GM12878 (cell line): Measurements from ENCODE around the gene PNMA8C. TPM values are rescaled to one million over a fixed set of nuclear protein-coding genes. Genes with fewer than 3 reads are reported as not detected.

Experiments used
- ATAC-seq: fragments of 200-7000 bp; cut with Tn5 transposase; 3 replicates; pipeline ENCODE4 v1.9.1; 2020; ENCODE audit warnings: mild to moderate bottlenecking, moderate library complexity
- BruUV-seq: library from RNA; stranded (reverse); fragments of 400-500 nt; replicated peaks from 2 replicates; lab custom pipeline; 2021; lab: Mats Ljungman, UMichigan
- CTCF ChIA-PET: fragments of 300-600 bp; sonication (Branson Sonifier 250); formaldehyde crosslinking; extraction: SDS; loops from one replicate; lab custom pipeline; 2021; ENCODE audit warnings: inconsistent platforms; lab: Yijun Ruan, JAX
- POLR2A ChIA-PET: fragments of 350-600 bp; formaldehyde crosslinking; extraction: SDS; loops from one replicate; lab custom pipeline; 2021; ENCODE audit warnings: inconsistent platforms; lab: Charles Lee
- RAD21 ChIA-PET: fragments of 300-600 bp; sonication (Branson Sonifier 250); formaldehyde crosslinking; loops from one replicate; lab custom pipeline; 2023; ENCODE audit warnings: antibody characterized with exemption; ENCODE audit not compliant: unreplicated experiment; lab: Charles Lee
- SMC1A ChIA-PET: fragments of 300-600 bp; sonication (Branson Sonifier 250); formaldehyde crosslinking; loops from one replicate; lab custom pipeline; 2023; ENCODE audit not compliant: unreplicated experiment, uncharacterized antibody; lab: Charles Lee
- DNase-seq: peaks from one replicate; pipeline ENCODE4 v3.0.0-alpha.2; 2011; ENCODE audit warnings: low read depth, low spot score
- FAIRE-seq: peaks from 3 replicates; lab custom pipeline; 2011; peaks lifted over from hg19 to GRCh38; lab: Jason Lieb, UNC
- H2AFZ ChIP-seq: 2 replicates; pipeline ENCODE4 v1.6.0; 2011; ENCODE audit warnings: low read depth, low read length, control low read depth; ENCODE audit not compliant: control insufficient read depth
- H3K27ac ChIP-seq: 2 replicates; pipeline ENCODE4 v1.5.1; 2011; ENCODE audit warnings: control low read depth; ENCODE audit not compliant: control insufficient read depth, insufficient read depth
- H3K27me3 ChIP-seq, 2 experiments: replicated peaks in 1 of 2; 2 replicates each; pipeline versions ENCODE4 v1.6.0 to v1.6.1; 2011; ENCODE audit warnings: low read length in 1 of 2; ENCODE audit not compliant: control insufficient read depth in 2 of 2, insufficient read depth in 2 of 2
- H3K36me3 ChIP-seq, 2 experiments: 2 replicates each; pipeline ENCODE4 v1.5.1; 2011; ENCODE audit warnings: low read length in 1 of 2; ENCODE audit not compliant: control insufficient read depth in 2 of 2, insufficient read depth in 2 of 2
- H3K4me1 ChIP-seq: 2 replicates; pipeline ENCODE4 v1.6.1; 2011; ENCODE audit warnings: mild to moderate bottlenecking, low read length, moderate library complexity, mixed read lengths; ENCODE audit not compliant: control insufficient read depth, insufficient read depth
- H3K4me2 ChIP-seq: 2 replicates; pipeline ENCODE4 v1.6.0; 2011; ENCODE audit warnings: control low read depth; ENCODE audit not compliant: control insufficient read depth, insufficient read depth
- H3K4me3 ChIP-seq: fragments of 200-600 bp; sonication (generic); 2 replicates; pipeline ENCODE4 v1.5.1; 2016
- H3K79me2 ChIP-seq: 2 replicates; pipeline ENCODE4 v1.6.0; 2011; ENCODE audit warnings: low read length; ENCODE audit not compliant: control insufficient read depth, insufficient read depth
- H3K9ac ChIP-seq: 2 replicates; pipeline ENCODE4 v1.8.0; 2011; ENCODE audit warnings: low read length, control low read depth, mixed read lengths; ENCODE audit not compliant: control insufficient read depth, insufficient read depth
- H3K9me3 ChIP-seq: replicated peaks from 3 replicates; pipeline ENCODE4 v1.5.1; 2011; ENCODE audit warnings: mild to moderate bottlenecking, low read length; ENCODE audit not compliant: control insufficient read depth, insufficient read depth
- H4K20me1 ChIP-seq: 2 replicates; pipeline ENCODE4 v1.6.0; 2011; ENCODE audit not compliant: control insufficient read depth, insufficient read depth
- CEBPB ChIP-seq, 2 experiments: fragments of 150-350 bp in 1 of 2; IDR thresholded peaks; 2 replicates each; pipeline ENCODE4 v1.6.1; 2012 to 2014; ENCODE audit warnings: low read depth in 2 of 2, low read length in 2 of 2, borderline replicate concordance in 1 of 2, inconsistent platforms in 1 of 2
- CHD1 ChIP-seq: IDR thresholded peaks from 2 replicates; pipeline ENCODE4 v1.6.1; 2012; ENCODE audit warnings: low read depth, low read length, improper control_type of control experiment
- CREB1 ChIP-seq: IDR thresholded peaks from 2 replicates; pipeline ENCODE4 v1.6.1; 2012; ENCODE audit warnings: low read depth, mild to moderate bottlenecking, inconsistent platforms
- DPF2 ChIP-seq: fragments of 450-650 bp; IDR thresholded peaks from 2 replicates; pipeline ENCODE4 v1.6.1; 2017; ENCODE audit warnings: mild to moderate bottlenecking
- E2F8 ChIP-seq: fragments of 450-650 bp; IDR thresholded peaks from 2 replicates; pipeline ENCODE4 v1.6.1; 2018; ENCODE audit warnings: mild to moderate bottlenecking, low read depth, moderate library complexity; ENCODE audit not compliant: partially characterized antibody
- E4F1 ChIP-seq: fragments of 450-650 bp; IDR thresholded peaks from 2 replicates; pipeline ENCODE4 v1.6.1; 2018; ENCODE audit warnings: borderline replicate concordance, mild to moderate bottlenecking; ENCODE audit not compliant: partially characterized antibody
- KAT2A ChIP-seq: conservative IDR thresholded peaks from 2 replicates; pipeline ENCODE4 v1.6.1; 2011; ENCODE audit warnings: low read depth, low read length; ENCODE audit not compliant: control insufficient read depth
- LARP7 ChIP-seq: fragments of 450-650 bp; IDR thresholded peaks from 2 replicates; pipeline ENCODE4 v1.6.1; 2017; ENCODE audit warnings: mild to moderate bottlenecking
- MTA2 ChIP-seq: fragments of 450-650 bp; IDR thresholded peaks from 2 replicates; pipeline ENCODE4 v1.6.1; 2016; ENCODE audit warnings: low read depth, mild to moderate bottlenecking, moderate library complexity
- NR2C2 ChIP-seq: IDR thresholded peaks from 2 replicates; pipeline ENCODE4 v1.6.1; 2011; ENCODE audit warnings: borderline replicate concordance, low read depth; ENCODE audit not compliant: control insufficient read depth, insufficient read length
- POLR2AphosphoS2 ChIP-seq: IDR thresholded peaks from 2 replicates; pipeline ENCODE4 v1.6.1; 2011; ENCODE audit warnings: low read depth, mild to moderate bottlenecking, low read length, improper control_type of control experiment, moderate library complexity
- RUNX3 ChIP-seq: IDR thresholded peaks from 2 replicates; pipeline ENCODE4 v1.6.1; 2012; ENCODE audit warnings: low read length, inconsistent platforms
- SMC3 ChIP-seq: IDR thresholded peaks from 2 replicates; pipeline ENCODE4 v1.6.1; 2011; ENCODE audit warnings: low read length, improper control_type of control experiment, borderline replicate concordance
- SPI1 ChIP-seq: IDR thresholded peaks from 2 replicates; pipeline ENCODE4 v1.6.1; 2011; ENCODE audit warnings: low read depth, mild to moderate bottlenecking, low read length, moderate library complexity, borderline replicate concordance; ENCODE audit not compliant: insufficient read depth
- WRNIP1 ChIP-seq: IDR thresholded peaks from 2 replicates; pipeline ENCODE4 v1.6.1; 2011; ENCODE audit warnings: low read depth, low read length, improper control_type of control experiment, borderline replicate concordance
- ZNF207 ChIP-seq: fragments of 450-650 bp; IDR thresholded peaks from 2 replicates; pipeline ENCODE4 v1.6.1; 2014; ENCODE audit warnings: antibody characterized with exemption, mild to moderate bottlenecking, borderline replicate concordance
- ZNF687 ChIP-seq: fragments of 450-650 bp; IDR thresholded peaks from 2 replicates; pipeline ENCODE4 v1.6.1; 2017; ENCODE audit warnings: mild to moderate bottlenecking, moderate library complexity
- WGBS: methylation state at CpG from one replicate; pipeline ENCODE4 v1.1.6; 2016; ENCODE audit warnings: low lambda C conversion rate; ENCODE audit not compliant: insufficient replicate concordance, insufficient coverage; ENCODE audit errors: missing lambda C conversion rate; 5-methylcytosine and 5-hydroxymethylcytosine counted together
- in situ Hi-C: fragments of 300-500 bp; cut with MboI; formaldehyde crosslinking; loops from 9 replicates; pipeline ENCODE4 v1.14.3; 2018; ENCODE audit warnings: mixed read lengths
- intact Hi-C: fragments of 100-400 bp; cut with micrococcal nuclease; formaldehyde crosslinking; loops from one replicate; pipeline ENCODE4 v1.14.2; 2022; ENCODE audit not compliant: unreplicated experiment
- polyA plus RNA-seq, 11 experiments: library from polyadenylated mRNA; depleted of rRNA in 4 of 11; unstranded in 6 of 11; stranded (reverse) in 5 of 11; fragments of >200 nt; fragmentation: Nextera tagmentation in 4 of 11; fragmentation: Illumina TruSeq in 1 of 11; extraction: Ambion mirVana in 4 of 11; extraction: Trizol in 1 of 11; gene quantifications; 1 replicate in 1 of 11; 2 replicates in 10 of 11; pipeline versions ENCODE4 v1.2.1 to v1.2.3, GENCODE V29; 2011 to 2016; ENCODE audit warnings: inconsistent platforms in 2 of 11, missing spikeins in 2 of 11, low read depth in 1 of 11
- total RNA-seq, 4 experiments: library from RNA; depleted of rRNA in 3 of 4; stranded (reverse); fragments of >200 nt in 3 of 4; fragmentation: Illumina TruSeq in 1 of 4; extraction: Trizol in 1 of 4; gene quantifications; 2 replicates each; pipeline versions ENCODE4 v1.2.1 to v1.2.3, GENCODE V29; 2013 to 2021

The PNMA8C gene
- total and polyA plus RNA-seq, 10 of the 15 experiments (the other 5 are each of a cell fraction or from before 2014, with no cell fraction given): not detected

GRCh38 chr19:46446021-46446420 lies 17.3 kb upstream of the PNMA8C start:
- CTCF ChIA-PET: no interaction called here
- RAD21 ChIA-PET: no interaction called here
- Histone ChIP-seq H4K20me1 (no peaks in the 10 kb centered on the region), H3K36me3 (no peaks in the 10 kb centered on the region), H3K4me2 (no peak overlapping the region), H3K27me3 (no peaks in the 10 kb centered on the region), H3K27ac (no peak overlapping the region), H3K9me3 (no peaks in the 10 kb centered on the region; the same call in 2 of the 3 replicates), H3K79me2 (no peaks in the 10 kb centered on the region), H2AFZ (no peak overlapping the region)
- SMC1A ChIA-PET: no interaction called here
- DNase-seq: no peak
- WGBS: 63% methylated on average over 15 of the region's 15 CpGs
- in situ Hi-C loops: no loop called here
- no TSS peak for BruUV-seq
- no peak for FAIRE-seq
- no peak for ATAC-seq
- intact Hi-C loops: no loop called here
- POLR2A ChIA-PET: no interaction called here
- TF ChIP-seq ZNF207 (no peak), E2F8 (no peak), SPI1 (no peak), SMC3 (no peak), LARP7 (no peak), KAT2A (no peak), WRNIP1 (no peak), E4F1 (no peak), POLR2AphosphoS2 (no peak), CEBPB (IDR thresholded peaks at IDR 0.05; ENCODE audit: borderline replicate concordance in 1 of 2, low read depth in 2 of 2, low read length in 2 of 2) (no peak), CREB1 (no peak), MTA2 (no peak), DPF2 (no peak), RUNX3 (no peak), CHD1 (no peak), ZNF687 (no peak), NR2C2 (no peak)
- TF ChIP-seq, all 136 proteins: peak for 0
- Histone ChIP-seq H3K9ac (no peak overlapping the region), H3K4me3 (no peak overlapping the region), H3K4me1 (no peaks in the 10 kb centered on the region)
